ENCODE data around the gene LENG1. TPM values are rescaled to one million over a fixed set of nuclear protein-coding genes. Genes with fewer than 3 reads are reported as not detected.

The LENG1 gene
- total and polyA plus RNA-seq, 9 of the 15 experiments (the other 6 are each of a cell fraction or from before 2014, with no cell fraction given) = 0.30 to 10.5 (median 4.7) TPM

DNA sequence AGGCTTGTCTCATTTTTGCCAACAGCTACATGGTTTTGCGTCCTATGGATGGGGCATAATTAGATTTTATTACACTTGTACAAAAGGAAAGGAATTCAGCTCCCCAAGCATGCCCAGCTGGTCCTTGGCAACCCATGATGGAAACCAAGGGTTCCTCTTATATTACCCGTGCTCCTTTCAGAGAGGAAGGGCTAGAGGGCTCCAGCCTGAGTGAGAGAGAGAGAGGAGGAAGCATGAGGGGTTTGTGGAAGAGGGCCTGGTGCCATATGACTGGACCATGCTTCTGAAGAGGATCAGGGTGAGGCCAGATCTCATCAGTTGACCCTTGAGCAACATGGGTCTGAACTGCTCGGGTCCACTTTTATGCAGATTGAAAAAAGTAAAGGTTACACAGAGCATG lies 37.6 kb upstream of the LENG1 start:
- DNase-seq (ENCODE audit: extremely low read depth in 1 of 4, low spot score in 3 of 4) (no peak), FAIRE-seq (no peak), ATAC-seq (no peak)
- Histone ChIP-seq H2AFZ (ENCODE audit: low read depth, low read length) (no peak overlapping the region), H3K4me3 (no peak overlapping the region), H3K27ac (ENCODE audit: extremely low read depth, low read depth, low read length) (no peak overlapping the region), H3K9ac (ENCODE audit: insufficient read depth in 1 of 2, low read depth in 2 of 2, low read length in 2 of 2) (no peak overlapping the region), H3K36me3 (ENCODE audit: control insufficient read depth, insufficient read depth, low read length) (peaks cover 47% of the 10 kb centered on the region), H3K4me1 (replicated peaks in 1 of 2; ENCODE audit: control insufficient read depth in 2 of 2, insufficient read depth in 2 of 2, low read length in 2 of 2) (peaks cover 2 to 16% of the 10 kb centered on the region in 2 experiments; a peak in 3 of 5 replicates), H3K79me2 (ENCODE audit: control insufficient read depth, insufficient read depth, low read length) (peaks cover 27% of the 10 kb centered on the region), H3K9me1 (ENCODE audit: control insufficient read depth, insufficient read depth, low read length) (no peaks in the 10 kb centered on the region), H3K9me3 (replicated peaks; ENCODE audit: control insufficient read depth, insufficient read depth, low read depth, low read length) (no peaks in the 10 kb centered on the region), H3K27me3 (ENCODE audit: control insufficient read depth in 2 of 2, insufficient read depth in 2 of 2, low read length in 2 of 2) (no peaks in the 10 kb centered on the region), H4K20me1 (replicated peaks; ENCODE audit: control insufficient read depth, insufficient read depth, low read length) (peaks cover 14% of the 10 kb centered on the region), H3K4me2 (ENCODE audit: insufficient read depth, low read length) (no peak overlapping the region)
- in situ Hi-C loops (cut with MboI) = no loop called here
- intact Hi-C loops (cut with micrococcal nuclease) = no loop called here
- no TSS peak for BruUV-seq (replicated peaks)
- 60% methylated on average over 3 of the region's 3 CpGs for WGBS (ENCODE audit: insufficient coverage, low coverage, missing lambda C conversion rate)
- ChIA-PET CTCF (ENCODE audit: low intra/inter-chr PET ratio) (no interaction called here), POLR2A (interaction anchor here (0.6 to 1.0 kb wide), 3 partner anchors 10 to 58 kb away, joined by 3 to 4 read pairs (median 3); no protein-coding TSS in a partner anchor)
- TF ChIP-seq, protein P1, sequence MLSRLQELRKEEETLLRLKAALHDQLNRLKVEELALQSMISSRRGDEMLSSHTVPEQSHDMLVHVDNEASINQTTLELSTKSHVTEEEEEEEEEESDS (CRISPR knock-in tag; IDR thresholded peaks at IDR 0.05) = no peak
- TF ChIP-seq MEF2A (IDR thresholded peaks at IDR 0.05; ENCODE audit: control insufficient read depth, low read depth, low read length) (no peak), EHMT2 (IDR thresholded peaks at IDR 0.05) (no peak), U2AF1 (optimal IDR thresholded peaks at IDR 0.05; ENCODE audit: low read depth, low read length) (no peak), SPI1 (IDR thresholded peaks at IDR 0.05; ENCODE audit: borderline replicate concordance, low read depth, low read length) (no peak), MCM7 (IDR thresholded peaks at IDR 0.05) (no peak), ARHGAP35 (IDR thresholded peaks at IDR 0.05; ENCODE audit: partially characterized antibody) (no peak), XRCC3 (IDR thresholded peaks at IDR 0.05) (no peak), CSDE1 (IDR thresholded peaks at IDR 0.05) (no peak), ILF3 (IDR thresholded peaks at IDR 0.05; ENCODE audit: borderline replicate concordance) (no peak), U2AF2 (optimal IDR thresholded peaks at IDR 0.05; ENCODE audit: low read depth, low read length) (no peak), ZSCAN32 (CRISPR knock-in tag; IDR thresholded peaks at IDR 0.05) (no peak)
- TF ChIP-seq, protein P2, sequence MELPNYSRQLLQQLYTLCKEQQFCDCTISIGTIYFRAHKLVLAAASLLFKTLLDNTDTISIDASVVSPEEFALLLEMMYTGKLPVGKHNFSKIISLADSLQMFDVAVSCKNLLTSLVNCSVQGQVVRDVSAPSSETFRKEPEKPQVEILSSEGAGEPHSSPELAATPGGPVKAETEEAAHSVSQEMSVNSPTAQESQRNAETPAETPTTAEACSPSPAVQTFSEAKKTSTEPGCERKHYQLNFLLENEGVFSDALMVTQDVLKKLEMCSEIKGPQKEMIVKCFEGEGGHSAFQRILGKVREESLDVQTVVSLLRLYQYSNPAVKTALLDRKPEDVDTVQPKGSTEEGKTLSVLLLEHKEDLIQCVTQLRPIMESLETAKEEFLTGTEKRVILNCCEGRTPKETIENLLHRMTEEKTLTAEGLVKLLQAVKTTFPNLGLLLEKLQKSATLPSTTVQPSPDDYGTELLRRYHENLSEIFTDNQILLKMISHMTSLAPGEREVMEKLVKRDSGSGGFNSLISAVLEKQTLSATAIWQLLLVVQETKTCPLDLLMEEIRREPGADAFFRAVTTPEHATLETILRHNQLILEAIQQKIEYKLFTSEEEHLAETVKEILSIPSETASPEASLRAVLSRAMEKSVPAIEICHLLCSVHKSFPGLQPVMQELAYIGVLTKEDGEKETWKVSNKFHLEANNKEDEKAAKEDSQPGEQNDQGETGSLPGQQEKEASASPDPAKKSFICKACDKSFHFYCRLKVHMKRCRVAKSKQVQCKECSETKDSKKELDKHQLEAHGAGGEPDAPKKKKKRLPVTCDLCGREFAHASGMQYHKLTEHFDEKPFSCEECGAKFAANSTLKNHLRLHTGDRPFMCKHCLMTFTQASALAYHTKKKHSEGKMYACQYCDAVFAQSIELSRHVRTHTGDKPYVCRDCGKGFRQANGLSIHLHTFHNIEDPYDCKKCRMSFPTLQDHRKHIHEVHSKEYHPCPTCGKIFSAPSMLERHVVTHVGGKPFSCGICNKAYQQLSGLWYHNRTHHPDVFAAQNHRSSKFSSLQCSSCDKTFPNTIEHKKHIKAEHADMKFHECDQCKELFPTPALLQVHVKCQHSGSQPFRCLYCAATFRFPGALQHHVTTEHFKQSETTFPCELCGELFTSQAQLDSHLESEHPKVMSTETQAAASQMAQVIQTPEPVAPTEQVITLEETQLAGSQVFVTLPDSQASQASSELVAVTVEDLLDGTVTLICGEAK (IDR thresholded peaks at IDR 0.05) = no peak
- TF ChIP-seq, protein P2 (CRISPR knock-in tag; IDR thresholded peaks at IDR 0.05) = no peak

Data from K562 (cell line).